Motor neuron (in vitro differentiated cells): Measurements from ENCODE around the gene MFAP5. TPM values are rescaled to one million over a fixed set of nuclear protein-coding genes. Genes with fewer than 3 reads are reported as not detected.

Experiments used
- ATAC-seq, 8 experiments: fragments of 200-7000 bp; cut with Tn5 transposase; replicated peaks in 6 of 8; 2 replicates each; pipeline ENCODE4 v1.8.0; 2021; ENCODE audit warnings: mild to moderate bottlenecking in 8 of 8, moderate library complexity in 8 of 8
- H3K27ac ChIP-seq, 2 donors: fragments of 250-450 bp; sonication (Bioruptor Pico); 2 replicates each; pipeline ENCODE4 v1.9.0; 2021; ENCODE audit warnings: antibody characterized with exemption in 2 of 2, mild to moderate bottlenecking in 2 of 2, moderate library complexity in 1 of 2
- H3K4me1 ChIP-seq, 2 donors: fragments of 250-450 bp; sonication (Bioruptor Pico); replicated peaks in 1 of 2; 2 replicates each; pipeline ENCODE4 v1.6.1; 2021; ENCODE audit warnings: antibody characterized with exemption in 2 of 2, mild to moderate bottlenecking in 2 of 2, moderate library complexity in 1 of 2
- H3K4me3 ChIP-seq, 5 donors: fragments of 250-450 bp; sonication (Bioruptor Pico); 2 replicates each; pipeline ENCODE4 v1.9.0; 2021; ENCODE audit warnings: antibody characterized with exemption in 5 of 5, mild to moderate bottlenecking in 5 of 5, moderate library complexity in 4 of 5
- WGBS, 10 experiments: fragments of 450-650 bp; shearing (Covaris generic); methylation state at CpG; one replicate each; pipeline ENCODE4 v1.0.0; 2022; 5-methylcytosine and 5-hydroxymethylcytosine counted together
- in situ Hi-C, 9 experiments: fragments of 400-800 bp; cut with MboI; loops; one replicate each; pipeline ENCODE4 v1.15.0; 2021; ENCODE audit warnings: low sequenced_read_pairs in 9 of 9, low pct_unique_long_range_greater_than_20kb in 2 of 9; ENCODE audit not compliant: unreplicated experiment in 9 of 9
- total RNA-seq, 8 experiments: library from RNA; unstranded; fragments of 300-600 nt; gene quantifications; 2 replicates each; pipeline versions ENCODE4 v1.2.3 to v1.2.4, GENCODE V29; 2022

MFAP5 gene
- total RNA-seq, 8 experiments from 2014 or later = 0.66 to 1.9 (median 0.81) TPM; not detected in 3

DNA sequence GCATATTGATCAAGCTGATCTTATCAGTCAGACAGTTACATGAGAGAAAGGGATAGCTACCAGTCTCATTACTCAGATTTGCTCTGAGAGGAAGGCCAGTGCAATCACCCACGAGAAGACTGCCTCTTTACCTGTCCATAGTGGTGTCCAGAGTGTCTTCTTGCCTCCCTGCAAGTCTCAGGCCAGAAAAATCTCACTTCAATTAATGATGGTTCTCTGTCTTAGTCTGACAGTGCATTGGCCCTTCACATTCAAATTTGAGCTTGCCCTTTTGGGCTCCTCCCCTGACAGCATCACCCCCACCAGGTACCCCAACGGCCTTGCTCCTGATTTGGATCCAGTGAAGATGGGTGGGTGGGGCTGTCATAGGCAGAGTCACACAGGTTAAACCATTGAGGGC lies 50.0 kb downstream of the MFAP5 start, which contains the start of gene AICDA:
AICDA (minus strand) TSS at position 231 of the 400 bp plus-strand sequence; CDS start at position 139, 92 bp downstream.
- in situ Hi-C loops = no loop called here
- WGBS, 10 experiments = 13 to 80% (median 71%) methylated on average over 1 to 2 of the region's 2 CpGs; no CpG with 5 or more reads in 4 of the 10 experiments
- no peak for ATAC-seq
- Histone ChIP-seq H3K27ac (no peak within 1 kb of the TSS), H3K4me3 (no peak within 1 kb of the TSS), H3K4me1 (no peaks in the 10 kb centered on the region)

DNA sequence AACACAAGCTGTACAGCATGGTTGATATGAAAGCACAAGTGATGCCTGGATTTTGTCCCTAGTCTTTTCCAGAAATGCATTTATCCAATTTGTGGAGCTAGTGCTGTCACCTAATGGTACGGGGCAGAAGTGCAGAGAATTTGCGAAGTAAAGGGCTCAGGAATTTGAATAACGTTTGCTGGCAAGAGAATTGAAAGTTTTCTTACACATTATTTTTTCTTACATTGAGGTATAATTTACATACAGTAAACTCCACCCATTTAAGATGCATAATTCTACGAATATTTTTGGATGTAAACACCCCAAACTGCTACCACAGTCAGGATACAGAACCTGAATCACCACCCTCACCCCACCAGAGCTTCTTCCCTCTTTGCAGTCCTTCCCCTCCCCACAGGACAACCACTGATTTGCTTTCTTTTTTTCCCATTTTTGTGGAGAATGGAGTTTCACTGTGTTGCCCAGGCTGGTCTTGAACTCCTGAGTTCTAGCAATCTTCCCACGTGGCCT lies 53.5 kb downstream of the MFAP5 start:
- H3K4me3 ChIP-seq = no peak overlapping the region
- in situ Hi-C loops = no loop called here
- ATAC-seq = peak in 4 of 8 experiments; percentile 39 to 82 (median 74)
- no peaks in the 10 kb centered on the region for H3K4me1 ChIP-seq
- 0 to 100% (median 15%) methylated on average over 1 to 5 of the region's 5 CpGs; no CpG with 5 or more reads in 2 of the 10 experiments for WGBS, 10 experiments
- H3K27ac ChIP-seq = no peak overlapping the region

DNA sequence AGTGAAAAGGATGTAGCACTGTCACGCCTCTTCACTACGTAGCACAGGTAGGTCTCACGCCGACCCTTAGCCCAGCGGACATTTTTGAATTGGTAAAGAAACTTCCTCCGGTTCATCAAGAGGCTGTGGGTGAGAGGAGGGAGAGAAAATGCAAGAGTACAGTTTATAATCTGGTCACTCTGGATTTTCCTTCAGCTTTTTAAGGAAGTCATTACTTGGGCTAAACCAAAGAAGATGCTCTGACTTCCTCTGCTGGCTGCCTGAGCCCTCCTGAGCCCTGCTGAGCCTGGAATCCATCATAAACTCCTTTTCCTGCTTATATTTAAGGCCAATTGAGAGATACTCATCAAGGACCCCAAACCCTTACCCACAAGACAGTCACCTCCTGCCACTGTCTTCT lies 55.7 kb downstream of the MFAP5 start:
- in situ Hi-C loops = no loop called here
- no peaks in the 10 kb centered on the region for H3K4me1 ChIP-seq
- 67 to 100% (median 93%) methylated on average over 1 to 6 of the region's 6 CpGs; no CpG with 5 or more reads in 5 of the 10 experiments for WGBS, 10 experiments
- H3K27ac ChIP-seq = no peak overlapping the region
- no peak for ATAC-seq
- H3K4me3 ChIP-seq = no peak overlapping the region

GRCh38 chr12:8605057-8605456 lies 57.6 kb downstream of the MFAP5 start:
- no peak overlapping the region for H3K4me3 ChIP-seq
- in situ Hi-C loops = no loop called here
- ATAC-seq = no peak
- H3K27ac ChIP-seq = no peak overlapping the region
- no peaks in the 10 kb centered on the region for H3K4me1 ChIP-seq
- 0 to 100% (median 92%) methylated on average over 1 to 10 of the region's 30 CpGs; no CpG with 5 or more reads in 2 of the 10 experiments for WGBS, 10 experiments

DNA sequence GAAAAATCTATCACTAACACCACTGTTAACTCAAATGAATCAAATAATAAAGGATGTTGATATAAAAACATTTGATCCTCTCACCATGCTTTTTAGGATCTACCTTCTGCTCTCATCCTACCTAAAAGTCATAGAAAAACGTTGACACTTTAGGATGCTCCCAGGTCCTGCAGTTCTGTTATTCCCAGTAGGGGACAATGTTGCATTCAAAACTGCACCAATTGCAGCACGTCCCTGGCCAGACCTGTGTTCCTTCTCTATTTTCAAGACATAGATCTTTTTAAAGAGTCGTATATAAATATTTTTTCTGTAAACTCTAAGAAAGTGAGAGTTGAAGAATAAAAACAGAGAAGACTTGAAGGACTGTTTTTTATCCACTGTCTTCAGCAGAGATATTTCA lies 58.8 kb downstream of the MFAP5 start:
- Histone ChIP-seq H3K27ac (no peak overlapping the region), H3K4me3 (no peak overlapping the region), H3K4me1 (no peaks in the 10 kb centered on the region)
- ATAC-seq = no peak
- WGBS, 10 experiments = 6 to 74% (median 48%) methylated on average over 2 to 3 of the region's 3 CpGs; no CpG with 5 or more reads in 2 of the 10 experiments
- in situ Hi-C loops = no loop called here

DNA sequence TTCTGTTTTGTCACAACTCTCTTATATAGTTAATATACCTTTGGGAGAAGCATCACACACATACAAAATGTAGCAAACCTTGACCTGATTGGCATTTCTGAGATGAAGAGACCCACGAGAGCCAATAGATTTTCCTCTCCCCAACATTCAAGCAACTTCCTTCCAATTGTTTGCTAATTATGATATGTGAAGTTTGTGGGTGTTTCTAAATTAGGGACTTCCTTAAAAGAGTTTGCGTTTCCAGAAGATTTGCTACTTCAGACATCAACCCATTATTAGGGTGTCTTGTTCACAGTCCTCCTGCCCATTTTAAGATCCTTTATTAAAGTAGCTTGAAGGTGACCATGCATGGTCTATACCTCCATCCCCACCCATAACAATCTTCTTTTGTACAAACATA lies 59.3 kb downstream of the MFAP5 start:
- no peak for ATAC-seq
- Histone ChIP-seq H3K27ac (no peak overlapping the region), H3K4me1 (no peaks in the 10 kb centered on the region), H3K4me3 (no peak overlapping the region)
- 0 to 89% (median 38%) methylated on average over 1 to 2 of the region's 2 CpGs; no CpG with 5 or more reads in 5 of the 10 experiments for WGBS, 10 experiments
- in situ Hi-C loops = no loop called here

- WGBS, 10 experiments = 0 to 100% (median 67%) methylated on average over 1 to 3 of the region's 3 CpGs
- no peak overlapping the region for H3K4me3 ChIP-seq
- ATAC-seq = no peak
- no peaks in the 10 kb centered on the region for H3K4me1 ChIP-seq
- H3K27ac ChIP-seq = no peak overlapping the region
- in situ Hi-C loops = no loop called here
Observed at GRCh38 chr12:8596561-8596960, 66.1 kb downstream of the MFAP5 start.

Other genes starting within 250 kb of the MFAP5 start
- under 1 TPM in 1 of 8 experiments, not detected in 7; 0.11 TPM for gene CLEC6A, start 206.9 kb downstream of the MFAP5 start, total RNA-seq
- gene CLEC4D, start 149.3 kb downstream of the MFAP5 start, total RNA-seq = under 1 TPM in 2 of 8 experiments, not detected in 6; 0.11 to 0.38 TPM
- under 1 TPM in 6 of 8 experiments, not detected in 2; 0.09 to 0.90 (median 0.38) TPM for gene CLEC4E, start 121.9 kb downstream of the MFAP5 start, total RNA-seq
- under 1 TPM in 2 of 8 experiments, not detected in 6; 0.52 TPM for gene AICDA, start 50.0 kb downstream of the MFAP5 start, total RNA-seq
- gene RIMKLB, start 35.2 kb upstream of the MFAP5 start, total RNA-seq = 100 to 1,000 TPM in 3 of 8 experiments, 10 to 100 TPM in 5; 19.3 to 109 (median 71.1) TPM
- 1 to 10 TPM in 2 of 8 experiments, under 1 TPM in 5, not detected in 1; 0.33 to 1.7 (median 0.55) TPM for gene A2ML1, start 159.8 kb upstream of the MFAP5 start, total RNA-seq